Activated T-cell treated with anti-CD3 and anti-CD28 coated beads, Interleukin-2, amount 50 U/mL, for 1 hour (primary cell): Measurements from ENCODE around the gene SFTPA2.
"Not testable (repeated sequence)": the region's sequence is repeated elsewhere in the genome, so short reads cannot be mapped to it uniquely, and the experiment has no call there.

Experiments used
- DNase-seq: peaks from one replicate; pipeline ENCODE4 v3.0.0-alpha.2; 2020

The SFTPA2 gene

DNA sequence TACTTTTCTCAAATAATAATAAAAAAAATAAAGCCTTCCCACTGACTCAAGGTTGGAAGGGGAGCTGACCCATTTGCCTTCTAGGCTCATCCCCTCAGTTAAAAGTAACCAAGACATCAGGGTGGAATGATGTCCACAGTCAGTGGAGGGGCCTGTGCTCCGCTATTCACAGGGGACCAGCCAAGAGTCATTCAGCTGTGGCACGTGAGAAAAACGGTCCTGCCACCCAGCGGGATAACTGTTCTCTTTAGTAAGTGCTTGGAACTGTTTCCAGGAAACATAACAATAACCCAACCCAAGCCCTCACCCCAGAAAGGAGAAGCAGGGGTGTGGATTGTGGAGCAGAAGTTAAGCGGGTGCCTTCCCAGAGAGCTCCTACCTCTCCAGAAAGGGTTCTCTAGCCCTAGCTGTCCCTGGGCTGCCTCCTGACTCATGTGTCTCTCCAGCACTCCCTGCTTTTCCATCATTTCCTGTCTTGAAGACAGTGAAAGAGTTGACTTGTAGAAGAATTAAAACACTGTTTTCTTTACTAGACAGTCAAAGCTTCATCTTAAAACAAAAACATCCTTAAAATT, 50.2 kb downstream of the SFTPA2 start:
- not testable (repeated sequence) for DNase-seq

DNA sequence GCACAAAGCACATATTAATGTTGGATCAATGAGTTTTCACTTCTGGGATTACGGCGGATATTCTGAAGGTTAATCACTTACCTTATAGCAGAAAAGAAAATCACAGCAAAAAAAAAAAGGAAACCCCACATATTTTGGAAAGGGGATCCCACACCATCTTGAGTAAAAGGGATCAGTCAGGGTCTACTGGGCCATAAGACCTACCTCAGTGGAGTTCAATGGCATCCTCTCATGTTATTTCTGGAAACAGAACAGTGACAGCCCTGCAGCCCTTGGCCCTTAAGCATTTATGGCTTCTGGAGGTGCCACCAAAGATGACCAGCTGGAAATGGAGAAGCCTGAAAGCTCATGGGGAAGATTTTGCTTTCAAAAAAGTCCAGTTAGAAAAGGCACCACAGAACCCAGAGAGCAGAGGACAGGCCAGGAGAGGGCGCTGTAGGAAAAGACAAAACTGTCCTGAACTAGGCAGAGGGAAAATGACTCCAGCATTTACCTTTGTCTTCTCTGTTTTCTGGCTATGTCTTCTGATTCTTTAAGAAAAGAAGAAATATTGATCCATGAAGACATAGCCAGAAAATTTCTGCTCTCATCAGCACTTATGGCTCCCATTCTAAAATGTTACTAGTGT, 50.8 kb downstream of the SFTPA2 start:
- not testable (repeated sequence) for DNase-seq

DNA sequence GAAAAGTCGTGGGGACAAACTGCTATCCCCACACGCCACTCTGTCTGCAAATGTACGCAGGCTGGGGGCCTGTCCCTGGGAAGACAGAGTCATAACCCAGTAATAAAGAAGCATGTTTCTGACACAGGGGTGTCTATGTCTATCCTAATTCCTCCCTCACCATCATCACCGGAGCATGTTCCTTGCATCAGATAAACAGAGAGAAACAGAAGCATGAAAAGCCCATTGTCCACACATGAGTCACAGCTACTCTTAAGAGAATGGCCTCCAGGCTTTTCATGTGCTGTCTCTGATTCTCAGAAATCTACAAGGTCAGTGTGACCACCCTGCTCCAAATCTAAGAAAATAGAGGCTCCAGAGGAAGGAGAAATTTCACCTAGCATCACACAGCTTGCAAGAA, 52.0 kb downstream of the SFTPA2 start:
- not testable (repeated sequence) for DNase-seq

GRCh38 chr10:79507440-79508167, 52.6 kb downstream of the SFTPA2 start:
- DNase-seq, result no peak
